ENCODE data around the gene VSNL1. TPM values are rescaled to one million over a fixed set of nuclear protein-coding genes. Genes with fewer than 3 reads are reported as not detected.

The VSNL1 gene
- polyA plus RNA-seq, 1 of the 3 experiments (the other 2 are of a cell fraction), result 1.3 TPM

GRCh38 chr2:17615728-17616351, 75.3 kb downstream of the VSNL1 start:
- peak; percentile 66 for TF ChIP-seq FOSL2 (IDR thresholded peaks at IDR 0.05; ENCODE audit: borderline replicate concordance, low read depth)
- no peak for TF ChIP-seq SMC3 (IDR thresholded peaks at IDR 0.05; ENCODE audit: low read depth, low read length)
- no peak for TF ChIP-seq CHD2 (IDR thresholded peaks at IDR 0.05; ENCODE audit: low read length, partially characterized antibody)
- TF ChIP-seq PBX3 (IDR thresholded peaks at IDR 0.05), result peak; percentile 34
- no peak for TF ChIP-seq CTCF (IDR thresholded peaks at IDR 0.05)
- TF ChIP-seq TCF12 (IDR thresholded peaks at IDR 0.05), result peak; percentile 57
- no peak for TF ChIP-seq FOXM1 (IDR thresholded peaks at IDR 0.05; ENCODE audit: low read depth)
- TF ChIP-seq MAX (IDR thresholded peaks at IDR 0.05; ENCODE audit: low read depth), result peak; percentile 59; the same call in 1 of the 2 replicates
- TF ChIP-seq NRF1 (IDR thresholded peaks at IDR 0.05; ENCODE audit: low read depth, low read length), result no peak
- TF ChIP-seq ELF1 (IDR thresholded peaks at IDR 0.05), result peak; percentile 52; the same call in 1 of the 2 replicates
- peak in 1 of 2 experiments; percentile 40; a peak in 1 of 4 replicates for TF ChIP-seq EP300 (IDR thresholded peaks at IDR 0.05; ENCODE audit: borderline replicate concordance in 1 of 2, low read depth in 1 of 2, low read length in 1 of 2)
- peak; percentile 32; the same call in 1 of the 2 replicates for TF ChIP-seq RXRA (IDR thresholded peaks at IDR 0.05; ENCODE audit: borderline replicate concordance, low read depth)
- TF ChIP-seq JUND (IDR thresholded peaks at IDR 0.05), result peak; percentile 50
- no peak for TF ChIP-seq GATA2 (CRISPR knock-in tag; IDR thresholded peaks at IDR 0.05)
- TF ChIP-seq NFIC (IDR thresholded peaks at IDR 0.05; ENCODE audit: borderline replicate concordance), result peak; percentile 35; the same call in 1 of the 2 replicates
- TF ChIP-seq SIN3A (IDR thresholded peaks at IDR 0.05; ENCODE audit: borderline replicate concordance, low read depth, low read length), result no peak
- H4K20me1 ChIP-seq (ENCODE audit: insufficient read depth), result no peaks in the 10 kb centered on the region
- H3K36me3 ChIP-seq (replicated peaks in 1 of 2; ENCODE audit: control insufficient read depth in 1 of 2, insufficient read depth in 2 of 2, low read length in 1 of 2), result no peaks in the 10 kb centered on the region
- H3K4me3 ChIP-seq (ENCODE audit: low read depth in 2 of 2, low read length in 1 of 2), result no peak overlapping the region
- no peaks in the 10 kb centered on the region for H3K9me3 ChIP-seq
- H3F3A ChIP-seq (replicated peaks; ENCODE audit: insufficient read depth), result peaks cover 24% of the 10 kb centered on the region
- H3K4me1 ChIP-seq (ENCODE audit: control insufficient read depth in 1 of 2, insufficient read depth in 2 of 2, low read depth in 1 of 2, low read length in 1 of 2), result peaks cover 0 to 26% of the 10 kb centered on the region in 2 experiments; a peak in 1 of 4 replicates
- H3K4me2 ChIP-seq, result peak overlapping the region; percentile 34; the same call in 1 of the 2 replicates
- ChIA-PET CTCF (interaction anchor here (0.6 to 4.0 kb wide), 7 partner anchors 12 to 1766 kb away, joined by 3 to 21 read pairs (median 5); no protein-coding TSS in a partner anchor), POLR2A (no interaction called here)
- peak overlapping the region in 1 of 2 experiments; percentile 56; a peak in 2 of 4 replicates for H3K27ac ChIP-seq (ENCODE audit: low read depth in 2 of 2, low read length in 1 of 2)
- DNase-seq, result no peak
- H3K9ac ChIP-seq, result no peak overlapping the region
- 100% methylated on average over 1 of the region's 1 CpG for WGBS (ENCODE audit: low lambda C conversion rate)
- H3K79me2 ChIP-seq (ENCODE audit: insufficient read depth), result no peaks in the 10 kb centered on the region
- H3K9me2 ChIP-seq, result no peaks in the 10 kb centered on the region
- H2AFZ ChIP-seq (ENCODE audit: low read depth), result peak overlapping the region; percentile 47
- H3K27me3 ChIP-seq (ENCODE audit: insufficient read depth), result no peaks in the 10 kb centered on the region

Measured in SK-N-SH (cell line).